ENCODE data around the gene XYLT1. TPM values are rescaled to one million over a fixed set of nuclear protein-coding genes. Genes with fewer than 3 reads are reported as not detected.

The XYLT1 gene
- total and polyA plus RNA-seq, 2 of the 8 experiments (the other 6 are each of a cell fraction or from before 2014, with no cell fraction given) = 6.6 to 25.4 TPM

DNA sequence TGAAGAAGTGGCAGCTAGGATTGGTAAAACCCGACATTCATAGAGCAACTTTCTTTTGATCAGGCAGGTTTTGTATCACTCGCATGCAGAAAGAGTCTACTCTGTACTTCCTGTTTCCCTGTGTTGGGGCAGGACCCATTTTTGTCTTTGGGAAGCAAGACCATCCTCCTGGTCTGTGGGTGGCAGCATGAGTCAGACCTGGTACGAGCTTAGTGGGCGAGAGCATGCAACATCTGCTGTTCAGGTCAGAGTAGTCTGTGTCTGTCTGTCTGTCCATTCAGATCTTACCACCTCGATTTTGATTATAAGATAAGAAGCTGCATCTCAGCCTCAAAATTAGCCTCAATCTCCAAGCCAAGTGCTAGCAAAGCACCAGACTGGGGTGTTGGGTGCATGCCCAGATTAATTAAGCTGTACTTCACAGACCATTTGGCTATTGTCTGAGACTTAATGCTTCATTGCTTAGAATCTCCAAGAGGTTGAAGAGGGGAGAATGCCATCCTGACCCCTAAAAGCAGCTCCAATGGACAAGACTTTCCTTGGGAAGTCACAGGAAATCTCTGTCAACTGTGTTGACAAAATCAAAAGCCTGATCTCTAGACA is 110.9 kb downstream of the XYLT1 start:
- H3K4me2 ChIP-seq (ENCODE audit: insufficient read depth in 1 of 2, low read depth in 2 of 2, low read length in 2 of 2) = no peak overlapping the region
- no peak overlapping the region for H2BK120ac ChIP-seq (replicated peaks; ENCODE audit: low read depth, low read length)
- DNase-seq (ENCODE audit: low read depth in 1 of 2, low spot score in 2 of 2) (no peak), FAIRE-seq (no peak)
- no peaks in the 10 kb centered on the region for H3K79me2 ChIP-seq (ENCODE audit: control insufficient read depth in 1 of 2, insufficient read depth in 2 of 2, low read length in 2 of 2)
- peaks cover 0 to 2% (median 0%) of the 10 kb centered on the region in 4 experiments; a peak in 3 of 7 replicates for H3K4me1 ChIP-seq (replicated peaks in 1 of 4; ENCODE audit: control insufficient read depth in 3 of 4, insufficient read depth in 4 of 4, low read length in 3 of 4)
- H4K5ac ChIP-seq (ENCODE audit: insufficient read length, low read depth, low read length) = no peak overlapping the region
- no peak overlapping the region for H3K4me3 ChIP-seq (ENCODE audit: extremely low read depth in 1 of 4, insufficient read depth in 2 of 4, low read depth in 3 of 4, low read length in 4 of 4)
- no peak overlapping the region for H3K4ac ChIP-seq (replicated peaks; ENCODE audit: insufficient read length, low read depth, low read length)
- ChIA-PET CTCF (ENCODE audit: partially characterized antibody) (interaction anchor here (1.3 to 1.8 kb wide), 4 partner anchors 8 to 81 kb away, joined by 3 to 6 read pairs (median 4); no protein-coding TSS in a partner anchor), POLR2A (ENCODE audit: partially characterized antibody) (no interaction called here)
- H3K56ac ChIP-seq (replicated peaks; ENCODE audit: insufficient read length, low read depth, low read length) = no peak overlapping the region
- no peak overlapping the region for H2BK15ac ChIP-seq (ENCODE audit: low read length)
- H3K18ac ChIP-seq (ENCODE audit: extremely low read depth, low read length) = 0 out of 2 replicates have a peak overlapping the region, but pooled peaks have one; percentile 10
- no peaks in the 10 kb centered on the region for H3K9me3 ChIP-seq (ENCODE audit: insufficient read depth in 2 of 2, low read depth in 1 of 2, low read length in 1 of 2)
- H3K36me3 ChIP-seq (ENCODE audit: control insufficient read depth in 2 of 4, insufficient read depth in 4 of 4, low read length in 3 of 4) = no peaks in the 10 kb centered on the region
- no peak overlapping the region for H3K23ac ChIP-seq (ENCODE audit: insufficient read length)
- H3K27me3 ChIP-seq (replicated peaks in 1 of 4; ENCODE audit: control insufficient read depth in 3 of 4, extremely low read depth in 1 of 4, insufficient read depth in 3 of 4, low read length in 3 of 4) = no peaks in the 10 kb centered on the region
- H3K27ac ChIP-seq (ENCODE audit: low read depth, low read length) = no peak overlapping the region
- no peaks in the 10 kb centered on the region for H3K79me1 ChIP-seq (ENCODE audit: low read depth, low read length)
- no peaks in the 10 kb centered on the region for H4K20me1 ChIP-seq (replicated peaks in 1 of 2; ENCODE audit: control insufficient read depth in 1 of 2, insufficient read depth in 2 of 2, low read length in 2 of 2)
- no peak overlapping the region for H4K8ac ChIP-seq (ENCODE audit: extremely low read depth, insufficient read depth, low read length)
- no peak overlapping the region for H3K14ac ChIP-seq (ENCODE audit: insufficient read length)
- no peak overlapping the region; the same call in 1 of the 2 replicates for H2AK5ac ChIP-seq (ENCODE audit: low read depth, low read length)
- WGBS, 2 experiments (ENCODE audit: extremely low coverage in 1 of 2, insufficient coverage in 1 of 2, insufficient read length in 1 of 2, insufficient replicate concordance in 2 of 2, low coverage in 1 of 2, low lambda C conversion rate in 2 of 2, missing lambda C conversion rate in 1 of 2) = 95% methylated on average over 5 of the region's 5 CpGs; no CpG with 5 or more reads in 1 of the 2 experiments
- TF ChIP-seq CREB1 (IDR thresholded peaks at IDR 0.05) (no peak), SIX5 (IDR thresholded peaks at IDR 0.05; ENCODE audit: low read depth, low read length) (no peak), TAF1 (IDR thresholded peaks at IDR 0.05; ENCODE audit: low read depth, low read length) (no peak), HDAC6 (IDR thresholded peaks at IDR 0.05; ENCODE audit: low read depth, low read length) (no peak), GTF2F1 (IDR thresholded peaks at IDR 0.05; ENCODE audit: borderline replicate concordance, low read depth, low read length) (no peak), SIN3A (conservative IDR thresholded peaks at IDR 0.05 in 1 of 2, IDR thresholded peaks at IDR 0.05 in 1 of 2; ENCODE audit: low read depth in 1 of 2, low read length in 2 of 2) (no peak), TCF12 (IDR thresholded peaks at IDR 0.05; ENCODE audit: low read depth, low read length) (no peak), NRF1 (IDR thresholded peaks at IDR 0.05; ENCODE audit: low read depth, low read length) (no peak), BACH1 (IDR thresholded peaks at IDR 0.05; ENCODE audit: low read length) (no peak), EZH2 (IDR thresholded peaks at IDR 0.05; ENCODE audit: low read depth, low read length, severe bottlenecking) (no peak)
- TF ChIP-seq, protein P1, sequence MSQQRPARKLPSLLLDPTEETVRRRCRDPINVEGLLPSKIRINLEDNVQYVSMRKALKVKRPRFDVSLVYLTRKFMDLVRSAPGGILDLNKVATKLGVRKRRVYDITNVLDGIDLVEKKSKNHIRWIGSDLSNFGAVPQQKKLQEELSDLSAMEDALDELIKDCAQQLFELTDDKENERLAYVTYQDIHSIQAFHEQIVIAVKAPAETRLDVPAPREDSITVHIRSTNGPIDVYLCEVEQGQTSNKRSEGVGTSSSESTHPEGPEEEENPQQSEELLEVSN (IDR thresholded peaks at IDR 0.05) = no peak
- H3K23me2 ChIP-seq (ENCODE audit: low read depth, low read length) = no peaks in the 10 kb centered on the region
- no peak overlapping the region for H2BK12ac ChIP-seq (ENCODE audit: low read depth, low read length)
- no peak overlapping the region for H2BK5ac ChIP-seq (ENCODE audit: low read depth, low read length)
- no peak overlapping the region for H2AFZ ChIP-seq (ENCODE audit: low read length)
- no peak overlapping the region for H4K91ac ChIP-seq (replicated peaks; ENCODE audit: insufficient read length, low read length)
- no peak overlapping the region for H3K9ac ChIP-seq (replicated peaks in 1 of 4; ENCODE audit: extremely low read depth in 1 of 4, low read depth in 3 of 4, low read length in 3 of 4)
- H2BK20ac ChIP-seq (ENCODE audit: low read length) = no peak overlapping the region

Measured in H1 (cell line).